ENCODE measurements around the gene ALPK1.

ALPK1 gene

DNA sequence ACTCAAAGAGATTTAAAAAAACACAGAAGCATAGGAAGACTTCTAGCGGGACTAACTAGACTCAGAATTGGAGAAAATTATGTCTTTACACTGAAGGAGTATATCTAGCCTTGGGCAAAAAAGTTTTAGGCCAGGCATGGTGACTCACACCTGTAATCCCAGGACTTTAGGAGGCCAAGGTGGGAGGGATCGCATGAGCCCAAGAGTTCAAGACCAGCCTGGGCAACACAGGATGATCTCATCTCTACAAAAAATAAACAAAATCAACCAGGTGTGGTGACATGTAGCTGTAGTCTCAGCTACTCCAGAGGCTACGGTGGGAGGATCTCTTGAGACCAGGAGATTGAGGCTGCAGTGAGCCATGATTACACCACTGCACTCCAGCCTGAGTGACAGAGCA is 119.3 kb downstream of the ALPK1 start:
- TF ChIP-seq CTCF (IDR thresholded peaks at IDR 0.05): no peak

GRCh38 chr4:112418092-112418491 is 120.9 kb downstream of the ALPK1 start:
- no peak for TF ChIP-seq CTCF (IDR thresholded peaks at IDR 0.05)

DNA sequence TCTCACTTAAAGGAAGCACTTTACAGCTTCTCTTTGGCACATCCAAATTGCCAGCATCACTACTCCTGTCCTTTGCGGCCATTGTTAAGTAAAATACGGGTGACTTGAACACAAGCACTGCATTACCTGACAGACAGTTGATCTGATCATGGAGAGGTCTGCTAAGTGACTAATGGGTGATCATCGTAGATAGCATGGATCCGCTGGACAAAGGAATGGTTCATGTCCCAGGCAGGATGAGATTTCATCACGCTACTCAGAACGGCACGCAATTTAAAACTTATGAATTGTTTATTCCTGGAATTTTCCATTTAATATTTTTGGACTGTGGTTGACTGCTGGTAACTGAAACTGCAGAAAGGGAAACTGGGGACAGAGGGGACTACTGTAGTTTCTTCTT is 124.7 kb downstream of the ALPK1 start:
- TF ChIP-seq CTCF (IDR thresholded peaks at IDR 0.05): no peak

DNA sequence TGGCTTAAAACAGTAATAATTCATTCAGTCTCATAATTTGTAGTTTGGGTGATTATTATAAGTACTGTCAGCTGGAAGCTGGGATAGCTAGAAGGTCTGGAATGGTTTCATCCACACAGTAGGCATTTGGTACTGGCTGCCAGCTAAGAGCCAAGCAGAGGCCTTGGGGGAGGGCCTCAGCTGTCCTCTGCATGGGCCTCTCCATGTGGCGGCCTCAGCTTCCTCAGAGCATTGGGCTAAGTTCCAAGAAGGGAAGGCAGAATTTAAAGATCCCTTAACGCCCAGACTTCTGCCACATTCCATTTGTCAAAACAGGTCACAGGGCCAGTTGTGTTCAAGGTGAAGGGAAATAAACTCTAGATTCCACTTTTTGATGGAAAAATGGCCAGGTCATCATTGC is 125.5 kb downstream of the ALPK1 start:
- TF ChIP-seq CTCF (IDR thresholded peaks at IDR 0.05): no peak

GRCh38 chr4:112423591-112423990 is 126.4 kb downstream of the ALPK1 start:
- TF ChIP-seq CTCF (IDR thresholded peaks at IDR 0.05): no peak

GRCh38 chr4:112425823-112426222 is 128.7 kb downstream of the ALPK1 start:
- no peak for TF ChIP-seq CTCF (IDR thresholded peaks at IDR 0.05)

- TF ChIP-seq CTCF (IDR thresholded peaks at IDR 0.05): no peak
These were observed 129.2 kb downstream of the ALPK1 start for GRCh38 chr4:112426416-112426815.

GRCh38 chr4:112431158-112431557 is 134.0 kb downstream of the ALPK1 start:
- TF ChIP-seq CTCF (IDR thresholded peaks at IDR 0.05): no peak

All from LNCAP (cell line).